ENCODE data around the gene LMX1B. TPM values are rescaled to one million over a fixed set of nuclear protein-coding genes. Genes with fewer than 3 reads are reported as not detected.

LMX1B gene
- total RNA-seq, 2 donors from 2014 or later: not detected

DNA sequence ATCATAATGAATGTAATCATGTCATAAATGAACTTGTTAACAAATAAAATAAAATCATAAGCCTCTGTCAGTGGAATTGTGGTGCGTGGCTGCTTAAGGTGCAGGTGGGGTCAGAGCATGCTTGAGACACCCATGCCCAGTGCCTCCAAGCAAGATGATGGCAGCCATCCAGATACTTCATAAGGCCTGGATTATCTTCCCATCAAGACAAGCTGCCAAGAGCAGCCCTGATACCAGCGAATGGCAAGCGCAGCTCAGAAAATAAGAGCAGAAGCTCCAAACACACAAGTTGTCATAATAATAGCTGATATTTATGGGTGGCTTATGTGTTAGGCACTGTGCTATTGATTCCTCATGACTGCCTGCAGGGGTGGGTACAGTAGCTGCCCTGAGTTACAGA, 21.8 kb upstream of the LMX1B start:
- Mint-ChIP-seq H3K36me3 (no peaks in the 10 kb centered on the region), H3K9me3 (peaks cover 0 to 3% of the 10 kb centered on the region in 2 donors), H3K27ac (no peak overlapping the region)
- ATAC-seq: no peak
- no peak for DNase-seq (ENCODE audit: low spot score in 2 of 2)

DNA sequence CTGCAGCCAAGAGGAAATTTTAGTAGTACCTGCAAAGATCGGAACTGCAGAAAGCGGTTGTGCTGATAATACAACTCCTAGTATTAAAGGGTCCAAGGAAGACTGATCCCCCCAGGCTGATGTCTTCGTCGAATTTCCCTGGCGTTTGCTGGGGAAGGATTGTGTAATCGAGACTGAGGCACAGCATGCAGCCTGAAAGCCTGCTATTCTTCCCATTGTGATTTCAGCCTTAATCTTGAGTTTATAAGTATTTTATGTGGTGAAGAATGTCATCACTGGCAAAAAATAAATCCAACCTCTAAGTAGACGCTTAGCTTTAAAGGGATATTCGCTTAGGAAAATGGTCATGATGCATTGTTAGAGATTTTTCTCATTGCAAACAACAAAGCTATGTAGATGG, 21.3 kb upstream of the LMX1B start:
- ATAC-seq (no peak), DNase-seq (ENCODE audit: low spot score in 2 of 2) (no peak)
- Mint-ChIP-seq H3K9me3 (peaks cover 0 to 3% of the 10 kb centered on the region in 2 donors), H3K27ac (no peak overlapping the region), H3K36me3 (no peaks in the 10 kb centered on the region)

DNA sequence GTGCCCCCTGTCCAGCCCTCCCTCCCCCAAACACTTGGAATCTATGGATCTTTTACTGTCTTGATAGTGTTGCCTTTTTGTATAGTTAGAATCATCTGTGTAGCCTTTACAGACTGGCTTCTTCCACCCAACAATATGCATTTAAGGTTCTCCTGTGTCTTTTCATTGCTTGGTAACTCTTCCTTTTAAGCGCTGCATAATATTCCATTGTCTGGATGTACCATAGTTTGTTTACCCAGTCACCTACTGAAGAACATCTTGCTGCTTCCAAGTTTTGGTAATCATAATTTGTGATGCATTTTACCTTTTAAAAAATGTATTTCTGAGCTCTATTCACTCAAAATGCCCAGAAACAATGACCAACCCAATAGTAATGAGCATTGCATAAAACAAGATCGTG, 17.7 kb upstream of the LMX1B start:
- DNase-seq (ENCODE audit: low spot score in 2 of 2): no peak
- Mint-ChIP-seq H3K27ac (no peak overlapping the region), H3K36me3 (no peaks in the 10 kb centered on the region), H3K9me3 (peaks cover 0 to 3% of the 10 kb centered on the region in 2 donors)
- ATAC-seq: no peak

DNA sequence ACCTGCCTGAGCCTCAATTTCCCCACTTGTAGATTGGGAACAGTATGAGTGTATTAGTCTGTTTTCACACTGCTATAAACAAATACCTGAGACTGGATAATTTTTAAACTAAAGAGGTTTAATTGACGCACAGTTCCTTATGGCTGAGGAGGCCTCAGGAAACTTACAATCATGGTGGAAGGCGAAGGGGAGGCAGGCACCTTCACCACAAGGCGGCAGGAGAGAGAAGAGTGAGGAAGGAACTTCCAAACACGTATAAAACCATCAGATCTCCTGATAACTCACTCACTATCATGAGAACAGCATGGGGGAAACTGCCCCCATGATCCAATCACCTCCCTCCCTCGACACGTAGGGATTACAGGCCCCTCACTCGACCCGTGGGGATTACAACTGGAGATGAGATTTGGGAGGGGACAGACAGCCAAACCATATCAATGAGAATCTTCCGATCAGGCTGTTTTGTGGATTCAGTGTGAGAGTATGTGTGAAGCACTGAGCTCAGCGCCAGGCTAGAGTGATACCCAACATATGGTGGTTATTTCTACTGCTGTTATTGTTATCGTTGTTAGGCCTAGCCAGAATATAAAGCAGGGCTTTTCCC, 14.6 kb upstream of the LMX1B start:
- ATAC-seq (no peak), DNase-seq (ENCODE audit: low spot score in 2 of 2) (no peak)
- H3K9me3 Mint-ChIP-seq: peaks cover 0 to 3% of the 10 kb centered on the region in 2 donors
- no peak overlapping the region for H3K27ac Mint-ChIP-seq
- H3K36me3 Mint-ChIP-seq: no peaks in the 10 kb centered on the region

DNA sequence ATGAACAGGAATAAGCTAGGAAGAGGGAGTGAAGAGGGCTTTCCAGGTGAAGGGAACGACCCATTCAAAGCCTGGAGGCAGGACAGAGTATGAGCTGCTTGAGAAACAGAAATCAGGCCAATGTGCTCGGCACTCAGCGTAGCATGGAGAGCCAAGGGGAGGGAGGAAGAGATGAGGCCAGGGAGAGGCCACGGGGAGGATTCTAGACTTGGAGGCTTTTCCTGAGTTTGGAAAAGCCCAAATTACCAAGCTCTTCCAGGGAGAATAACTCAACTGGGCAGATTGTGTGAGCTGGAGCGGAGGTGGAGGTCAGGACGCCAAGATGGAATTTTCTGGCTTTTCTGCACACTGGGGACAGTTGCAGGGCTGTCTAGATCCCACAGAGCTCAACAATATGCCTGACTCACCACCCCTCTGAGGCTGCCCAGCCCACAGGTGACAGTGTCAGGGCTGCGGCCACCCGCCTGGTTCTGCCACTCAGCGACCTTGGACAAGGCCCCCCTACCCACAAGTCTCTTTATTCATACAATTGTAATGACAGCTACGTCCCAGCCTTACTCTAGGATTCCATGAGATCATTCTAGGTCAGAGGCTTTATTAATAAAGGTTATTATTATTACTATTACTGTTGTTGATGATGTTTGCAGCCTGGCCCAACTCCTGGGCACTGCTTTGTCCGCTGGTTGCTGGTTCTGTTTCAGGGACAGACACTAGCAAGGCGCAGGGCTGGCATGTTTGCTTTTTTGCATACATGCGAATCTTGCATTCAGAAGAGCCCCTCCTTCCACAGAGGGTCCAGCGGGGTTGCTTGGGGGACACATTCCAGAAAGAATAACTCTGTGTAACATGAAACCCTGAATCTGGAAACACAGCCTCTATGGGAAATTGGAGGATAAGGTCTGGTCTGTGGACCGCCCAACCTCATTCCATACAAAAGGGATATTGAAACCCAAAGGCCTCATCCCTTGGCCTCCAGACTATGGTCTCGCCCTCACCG, 9.4 kb upstream of the LMX1B start:
- Mint-ChIP-seq H3K9me3 (no peaks in the 10 kb centered on the region), H3K36me3 (no peaks in the 10 kb centered on the region)
- DNase-seq (ENCODE audit: low spot score in 2 of 2): no peak

DNA sequence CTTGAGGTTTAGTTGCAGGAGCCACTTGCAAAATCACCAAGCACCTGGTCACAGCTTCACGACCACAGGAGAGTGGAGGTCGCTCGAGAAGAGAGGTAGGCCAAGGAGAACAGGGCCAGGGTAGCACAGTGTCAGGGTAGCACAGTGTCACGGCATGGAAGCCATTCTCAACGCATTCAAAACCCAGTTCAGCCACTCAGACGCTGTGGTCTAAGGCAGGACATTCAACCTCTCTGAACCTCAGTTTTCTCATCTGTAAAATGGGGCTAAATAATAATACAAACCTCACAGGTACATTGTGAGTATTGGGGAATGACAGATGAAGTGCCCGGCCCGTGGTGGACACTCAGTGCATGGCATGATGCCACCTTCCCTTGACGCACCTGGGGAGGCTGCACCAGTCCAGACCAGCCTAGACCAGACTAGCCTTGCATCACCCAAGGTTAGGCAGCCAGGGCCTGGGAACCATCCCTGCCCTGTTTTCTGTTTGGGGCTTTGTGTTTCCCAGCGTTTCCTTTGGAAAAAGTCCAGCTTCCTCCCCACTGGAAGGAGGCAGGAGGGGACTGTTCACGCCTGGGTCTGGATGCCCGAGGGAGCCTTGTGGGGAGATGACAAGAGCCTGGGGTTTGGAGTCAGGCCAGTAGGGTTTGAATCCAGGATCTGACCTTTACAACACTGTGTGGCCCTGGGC, 7.8 kb upstream of the LMX1B start:
- Mint-ChIP-seq H3K36me3 (no peaks in the 10 kb centered on the region), H3K27ac (no peak overlapping the region), H3K9me3 (no peaks in the 10 kb centered on the region)
- DNase-seq (ENCODE audit: low spot score in 2 of 2) (no peak), ATAC-seq (no peak)

More for the DNA sequence above, 9.4 kb upstream of the LMX1B start:
- ATAC-seq: no peak
- H3K27ac Mint-ChIP-seq: no peak overlapping the region

DNA sequence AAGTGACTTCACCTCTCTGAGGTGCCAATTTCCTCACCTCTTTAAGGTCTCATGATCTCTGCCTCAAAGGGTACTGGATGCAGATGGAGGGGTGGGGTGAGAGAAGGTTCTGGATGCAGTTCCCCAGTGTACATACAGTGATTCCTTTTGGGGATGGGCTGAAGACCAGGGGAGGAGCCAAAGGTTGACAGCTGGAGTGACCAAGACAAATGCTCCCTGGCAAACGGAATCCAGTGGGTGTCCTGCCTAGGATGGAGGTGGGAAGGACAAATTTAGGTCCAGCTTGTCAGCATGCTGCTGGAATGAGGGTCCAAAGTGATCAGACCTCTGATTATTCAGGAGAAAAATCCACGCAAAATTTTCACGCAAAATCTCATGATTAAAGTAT, 7.3 kb upstream of the LMX1B start:
- Mint-ChIP-seq H3K9me3 (no peaks in the 10 kb centered on the region), H3K36me3 (peaks cover 0 to 4% of the 10 kb centered on the region in 2 donors), H3K27ac (no peak overlapping the region)
- no peak for ATAC-seq
- no peak for DNase-seq (ENCODE audit: low spot score in 2 of 2)

DNA sequence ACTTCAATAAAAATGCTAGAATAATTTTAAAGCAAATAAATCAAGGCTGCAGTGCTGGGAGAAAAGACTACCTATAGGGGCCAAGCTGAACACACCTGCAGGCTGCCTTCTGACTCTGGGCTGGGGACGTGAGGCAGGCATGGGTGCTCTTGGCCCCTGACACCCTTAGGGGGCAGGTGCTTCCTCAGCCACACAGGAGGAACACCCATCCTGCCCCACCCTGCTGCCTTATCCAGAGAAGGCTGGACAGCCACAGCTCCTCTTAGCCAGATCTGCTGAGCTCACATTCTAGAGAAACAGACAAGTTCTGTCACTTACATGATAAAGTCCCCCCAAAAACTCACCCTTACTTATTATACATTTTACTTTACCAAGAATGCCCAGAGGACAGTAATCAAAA, 6.6 kb upstream of the LMX1B start:
- no peak for ATAC-seq
- no peak overlapping the region for H3K27ac Mint-ChIP-seq
- peaks cover 0 to 8% of the 10 kb centered on the region in 2 donors for H3K36me3 Mint-ChIP-seq
- no peaks in the 10 kb centered on the region for H3K9me3 Mint-ChIP-seq
- no peak for DNase-seq (ENCODE audit: low spot score in 2 of 2)

DNA sequence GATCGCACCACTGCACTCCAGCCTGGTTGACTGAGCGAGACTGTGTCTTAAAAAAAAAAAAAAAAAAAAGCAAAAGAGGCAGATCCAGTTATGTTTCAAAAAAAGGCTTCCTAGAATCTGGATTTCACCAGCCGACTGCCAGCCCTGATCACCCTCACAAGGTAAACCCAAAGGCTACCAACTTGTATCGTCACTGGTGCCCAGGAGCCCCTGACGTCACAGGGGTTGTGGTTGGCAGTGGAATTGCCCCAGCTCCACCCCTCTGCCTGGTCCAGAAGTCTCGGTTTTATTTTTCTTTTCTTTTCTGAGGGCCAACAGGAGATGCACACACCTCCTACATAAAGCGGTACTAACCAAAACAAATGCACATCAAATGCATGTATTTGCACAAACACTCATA, 6.0 kb upstream of the LMX1B start:
- ATAC-seq (no peak), DNase-seq (ENCODE audit: low spot score in 2 of 2) (no peak)
- H3K27ac Mint-ChIP-seq: no peak overlapping the region
- H3K36me3 Mint-ChIP-seq: peaks cover 0 to 10% of the 10 kb centered on the region in 2 donors
- H3K9me3 Mint-ChIP-seq: no peaks in the 10 kb centered on the region

DNA sequence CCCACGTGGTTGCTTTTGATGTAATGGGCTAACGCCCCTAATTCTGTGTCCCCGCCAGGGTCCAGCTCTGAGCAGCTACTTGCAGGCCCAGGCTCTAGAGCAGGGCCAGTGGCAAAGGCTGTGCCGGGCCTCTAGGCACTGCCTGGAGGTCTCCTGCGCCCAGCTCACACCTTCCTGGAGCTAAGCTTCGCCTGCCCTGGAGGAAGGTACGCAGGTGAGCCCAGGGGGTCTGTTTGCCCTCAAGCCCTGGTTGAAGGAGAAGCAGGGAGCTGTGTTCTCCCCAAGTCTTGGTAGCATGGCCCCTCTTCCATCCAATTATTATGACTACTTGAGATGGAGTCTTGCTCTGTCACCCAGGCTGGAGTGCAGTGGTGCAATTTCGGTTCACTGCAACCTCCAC, 5.2 kb upstream of the LMX1B start:
- H3K27ac Mint-ChIP-seq: no peak overlapping the region
- no peak for ATAC-seq
- peaks cover 0 to 10% of the 10 kb centered on the region in 2 donors for H3K36me3 Mint-ChIP-seq

DNA sequence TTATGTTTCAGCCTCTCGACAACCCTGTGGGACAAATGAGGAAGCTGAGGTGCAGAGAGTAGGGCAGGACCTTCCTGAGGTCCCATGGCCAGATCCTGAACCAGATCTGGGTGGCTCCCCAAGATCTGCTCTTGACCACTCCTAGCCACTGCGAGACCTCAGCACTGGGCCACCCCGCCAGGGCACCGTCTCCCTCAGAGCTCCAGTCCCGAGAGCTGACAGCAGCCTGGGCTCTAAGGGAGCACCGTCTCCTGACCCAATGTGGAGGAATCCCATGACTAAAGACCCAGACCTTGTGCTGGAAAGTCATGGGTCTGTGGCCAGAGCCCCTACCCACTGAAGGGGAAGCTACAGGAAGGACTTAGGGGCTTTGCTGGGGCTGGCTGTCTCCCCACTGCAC, 4.5 kb upstream of the LMX1B start:
- H3K36me3 Mint-ChIP-seq: peaks cover 0 to 10% of the 10 kb centered on the region in 2 donors
- no peak for ATAC-seq
- H3K9me3 Mint-ChIP-seq: no peaks in the 10 kb centered on the region
- DNase-seq (ENCODE audit: low spot score in 2 of 2): no peak
- H3K27ac Mint-ChIP-seq: no peak overlapping the region

More for the DNA sequence above, 5.2 kb upstream of the LMX1B start:
- DNase-seq (ENCODE audit: low spot score in 2 of 2): no peak
- no peaks in the 10 kb centered on the region for H3K9me3 Mint-ChIP-seq

DNA sequence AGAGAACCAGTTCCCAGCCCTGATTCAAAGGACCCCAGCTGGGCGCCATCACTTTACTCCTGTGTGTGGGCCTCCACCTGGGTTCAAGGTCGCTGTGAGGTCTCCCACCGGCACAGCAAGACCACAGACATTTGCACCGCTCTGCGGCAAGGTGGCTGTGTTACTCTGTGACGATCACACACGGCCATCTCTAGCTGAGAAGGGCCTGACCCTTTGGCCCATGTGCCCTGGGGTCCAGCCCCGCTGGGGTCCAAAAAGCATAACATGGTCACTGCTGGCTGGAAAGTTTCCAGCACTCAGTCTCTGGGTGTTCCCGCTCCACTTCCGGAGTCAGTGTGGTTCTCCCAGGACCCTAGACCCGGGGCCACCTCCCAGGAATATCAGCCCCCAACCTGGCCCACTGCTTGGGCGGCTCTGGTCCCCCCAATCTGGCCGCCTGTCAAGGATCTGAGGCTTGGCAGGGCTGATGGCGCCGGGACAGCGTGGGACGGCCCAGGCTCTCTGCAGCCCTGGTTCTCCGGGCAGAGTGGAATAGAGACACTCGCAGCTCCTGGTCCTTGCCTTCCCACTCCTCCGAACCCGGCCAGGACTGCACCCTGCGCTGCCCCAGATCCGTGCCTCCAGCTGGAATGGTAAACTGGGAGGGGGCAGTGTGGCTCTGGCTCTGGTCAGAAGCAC, 3.9 kb upstream of the LMX1B start:
- no peak overlapping the region for H3K27ac Mint-ChIP-seq
- no peak for DNase-seq (ENCODE audit: low spot score in 2 of 2)
- H3K9me3 Mint-ChIP-seq: no peaks in the 10 kb centered on the region
- no peak for ATAC-seq
- peaks cover 0 to 10% of the 10 kb centered on the region in 2 donors for H3K36me3 Mint-ChIP-seq

DNA sequence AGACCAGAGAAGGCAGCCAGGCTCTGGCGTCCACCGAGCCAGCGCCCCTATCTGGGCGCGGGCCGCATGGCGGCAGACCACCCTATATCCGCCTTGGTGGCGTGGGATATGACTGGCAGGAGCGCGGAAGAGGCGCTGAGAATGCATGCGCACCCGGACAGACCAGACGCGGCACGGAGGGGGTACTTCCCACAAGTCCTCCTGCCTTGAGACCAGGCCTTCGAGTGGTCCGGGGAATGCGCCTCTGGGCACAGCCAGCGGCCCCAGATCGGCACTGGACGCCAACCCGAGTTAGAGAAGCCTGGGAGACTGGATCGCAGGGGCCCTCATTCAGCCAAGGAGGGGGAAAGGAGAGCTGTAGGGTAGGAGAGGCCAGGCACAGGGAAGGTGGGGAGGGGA, 2.5 kb upstream of the LMX1B start:
- no peak overlapping the region for H3K27ac Mint-ChIP-seq
- no peaks in the 10 kb centered on the region for H3K9me3 Mint-ChIP-seq
- H3K36me3 Mint-ChIP-seq: peaks cover 0 to 10% of the 10 kb centered on the region in 2 donors
- ATAC-seq (peak in 1 of 2 donors; percentile 16), DNase-seq (ENCODE audit: low spot score in 2 of 2) (no peak)

DNA sequence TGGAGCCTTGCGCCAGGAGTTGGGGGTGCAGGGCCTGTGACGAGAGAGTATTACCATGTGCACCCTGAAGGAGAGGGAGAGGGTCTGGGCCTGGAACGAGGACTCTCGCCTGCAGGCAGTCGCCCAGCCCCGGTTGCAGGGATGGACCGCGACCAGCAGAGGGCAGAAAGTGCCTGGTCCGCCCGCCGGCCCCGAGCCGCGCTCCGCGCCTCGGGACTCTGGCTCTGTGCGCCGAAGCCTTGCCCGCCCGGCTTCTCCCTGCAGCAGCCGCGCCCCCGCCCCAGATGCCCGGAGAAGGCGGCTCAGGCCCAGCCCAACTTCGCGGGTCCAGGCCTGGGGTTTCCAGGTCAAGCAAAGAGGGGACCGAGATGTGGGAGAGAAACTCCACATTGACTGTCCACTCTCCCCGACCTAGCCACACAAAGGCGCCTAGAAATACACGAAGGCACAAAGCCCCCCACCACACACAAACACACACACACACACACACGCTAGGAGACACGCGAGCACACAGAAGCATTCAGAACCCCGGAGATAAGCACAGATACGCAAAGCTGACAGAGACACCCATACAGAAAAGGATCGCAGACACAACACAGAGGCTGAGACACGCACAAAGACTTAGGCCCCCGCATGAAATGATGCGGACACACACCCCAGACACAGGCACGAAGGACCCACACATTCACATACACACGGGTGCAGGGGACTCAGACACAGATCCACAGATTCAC, 2.0 kb upstream of the LMX1B start:
- DNase-seq (ENCODE audit: low spot score in 2 of 2) (peak in 1 of 2 donors; percentile 86), ATAC-seq (peak; percentile 77 to 85)
- Mint-ChIP-seq H3K9me3 (no peaks in the 10 kb centered on the region), H3K36me3 (peaks cover 0 to 10% of the 10 kb centered on the region in 2 donors), H3K27ac (no peak overlapping the region)

DNA sequence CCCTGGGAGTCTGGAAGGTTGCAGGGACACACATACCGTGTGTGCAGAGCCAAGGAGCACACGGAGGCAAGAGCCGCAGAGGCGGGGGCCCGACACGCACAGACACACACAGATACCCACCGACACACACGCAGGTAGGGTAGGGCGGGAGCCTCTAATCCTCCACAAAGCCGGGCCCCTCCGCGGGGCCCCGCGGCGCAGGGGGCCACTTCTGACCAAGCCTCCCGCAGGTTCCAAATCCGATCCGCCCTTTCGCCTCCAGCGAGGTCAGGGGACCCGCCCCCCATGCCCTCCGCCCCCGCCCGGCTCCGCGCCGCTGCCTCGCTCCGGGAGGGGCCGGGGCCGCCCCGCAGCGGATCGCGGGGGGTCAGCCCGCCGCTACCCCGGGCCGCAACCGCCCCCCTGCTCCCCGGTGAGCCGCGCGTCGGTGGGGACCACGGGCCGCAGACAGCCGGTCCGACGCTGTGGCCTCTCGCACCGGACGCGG, 1.4 kb upstream of the LMX1B start:
- no peak overlapping the region for H3K27ac Mint-ChIP-seq
- no peak for DNase-seq (ENCODE audit: low spot score in 2 of 2)
- peak in 1 of 2 donors; percentile 12 for ATAC-seq

More for the DNA sequence above, 1.4 kb upstream of the LMX1B start:
- no peaks in the 10 kb centered on the region for H3K9me3 Mint-ChIP-seq
- H3K36me3 Mint-ChIP-seq: peaks cover 0 to 10% of the 10 kb centered on the region in 2 donors

All from activated naive CD4-positive, alpha-beta T cell treated with anti-CD3 and anti-CD28 coated beads, Interleukin-2, amount 50 U/mL, for 72 hours (primary cell).